ENCODE results near the gene TXNDC11.
A peak's percentile ranks its signal among the peaks of the same experiment; 100 is the strongest.

TXNDC11 gene

GRCh38 chr16:11668623-11669379, 73.9 kb downstream of the TXNDC11 start:
- no peak for TF ChIP-seq CTCF (IDR thresholded peaks at IDR 0.05; ENCODE audit: control insufficient read depth, extremely low read depth, insufficient read depth)

GRCh38 chr16:11667824-11668622, 74.6 kb downstream of the TXNDC11 start, which contains the start of gene SNN:
TSS of gene SNN (plus strand) at chr16:11668455. CDS start at chr16:11676060, 7,605 bp downstream.
- no peak for TF ChIP-seq CTCF (IDR thresholded peaks at IDR 0.05; ENCODE audit: control insufficient read depth, extremely low read depth, insufficient read depth)
- H3K4me3 ChIP-seq (ENCODE audit: low read depth, low read length) = peak within 1 kb of the TSS; percentile 74
- DNase-seq (ENCODE audit: low read depth) = peak; percentile 26

More at GRCh38 chr16:11668623-11669379, 73.9 kb downstream of the TXNDC11 start:
- peak overlapping the region; percentile 74 for H3K4me3 ChIP-seq (ENCODE audit: low read depth, low read length)
- no peak for DNase-seq (ENCODE audit: low read depth)

GRCh38 chr16:11667221-11667823, 75.3 kb downstream of the TXNDC11 start:
- TF ChIP-seq CTCF (IDR thresholded peaks at IDR 0.05; ENCODE audit: control insufficient read depth, extremely low read depth, insufficient read depth) = no peak
- peak overlapping the region; percentile 48 for H3K4me3 ChIP-seq (ENCODE audit: low read depth, low read length)
- DNase-seq (ENCODE audit: low read depth) = no peak

- DNase-seq (ENCODE audit: low read depth) = no peak
- no peak for TF ChIP-seq CTCF (IDR thresholded peaks at IDR 0.05; ENCODE audit: control insufficient read depth, extremely low read depth, insufficient read depth)
- no peak overlapping the region for H3K4me3 ChIP-seq (ENCODE audit: low read depth, low read length)
Observed at GRCh38 chr16:11666103-11667055, 76.3 kb downstream of the TXNDC11 start.

- no peak overlapping the region for H3K4me3 ChIP-seq (ENCODE audit: low read depth, low read length)
- DNase-seq (ENCODE audit: low read depth) = no peak
- no peak for TF ChIP-seq CTCF (IDR thresholded peaks at IDR 0.05; ENCODE audit: control insufficient read depth, extremely low read depth, insufficient read depth)
Observed at GRCh38 chr16:11665071-11665491, 77.6 kb downstream of the TXNDC11 start.

- no peak for TF ChIP-seq CTCF (IDR thresholded peaks at IDR 0.05; ENCODE audit: control insufficient read depth, extremely low read depth, insufficient read depth)
- no peak overlapping the region for H3K4me3 ChIP-seq (ENCODE audit: low read depth, low read length)
- no peak for DNase-seq (ENCODE audit: low read depth)
Observed at GRCh38 chr16:11662582-11662981, 80.1 kb downstream of the TXNDC11 start.
